SK-N-MC (cell line): ENCODE results near the gene BMPR1A.

ENCODE experiments used
- EZH2 ChIP-seq: fragments of 200-600 bp; sonication (generic); IDR thresholded peaks from one replicate; pipeline ENCODE4 v1.6.1; 2017; ENCODE audit warnings: antibody characterized with exemption
- FOXP2 ChIP-seq: optimal IDR thresholded peaks from 2 replicates; pipeline ENCODE3; 2011; ENCODE audit warnings: mild to moderate bottlenecking, moderate library complexity; ENCODE audit not compliant: insufficient read depth; ENCODE audit errors: extremely low read length, control extremely low read depth
- POLR2AphosphoS5 ChIP-seq: IDR thresholded peaks from 2 replicates; pipeline ENCODE4 v1.6.1; 2012; ENCODE audit warnings: mild to moderate bottlenecking, low read depth, low read length, borderline replicate concordance

GRCh38 chr10:86965986-86966654 lies 209.7 kb downstream of the BMPR1A start:
- TF ChIP-seq EZH2 (no peak), POLR2AphosphoS5 (no peak), FOXP2 (no peak)
